H9 (cell line): ENCODE measurements around the gene CCDC92B. TPM values are rescaled to one million over a fixed set of nuclear protein-coding genes. Genes with fewer than 3 reads are reported as not detected.

ENCODE experiments used
- DNase-seq: peaks from one replicate; pipeline ENCODE4 v3.0.0-alpha.2; 2017
- H2AFZ ChIP-seq: one replicate; pipeline ENCODE4 v1.6.1; 2013; ENCODE audit warnings: mild to moderate bottlenecking, low read length, control low read depth, moderate library complexity
- H2AK5ac ChIP-seq: 2 replicates; pipeline ENCODE4 v1.6.1; 2013; ENCODE audit warnings: low read length, control low read depth, mixed read lengths; ENCODE audit not compliant: insufficient read length
- H2BK120ac ChIP-seq: one replicate; pipeline ENCODE4 v1.6.1; 2013; ENCODE audit warnings: low read depth, mild to moderate bottlenecking, low read length, control low read depth, inconsistent platforms; ENCODE audit not compliant: poor library complexity, severe bottlenecking
- H2BK12ac ChIP-seq: 2 replicates; pipeline ENCODE4 v1.6.1; 2013; ENCODE audit warnings: low read length, control low read depth, mixed read lengths, low read depth; ENCODE audit not compliant: insufficient read length
- H2BK15ac ChIP-seq: 2 replicates; pipeline ENCODE4 v1.6.1; 2013; ENCODE audit warnings: low read depth, low read length, control low read depth
- H2BK20ac ChIP-seq: one replicate; pipeline ENCODE4 v1.6.1; 2013; ENCODE audit warnings: low read depth, mild to moderate bottlenecking, low read length, control low read depth, inconsistent platforms; ENCODE audit not compliant: poor library complexity, severe bottlenecking
- H2BK5ac ChIP-seq: 2 replicates; pipeline ENCODE4 v1.6.1; 2013; ENCODE audit warnings: low read length, control low read depth, mixed read lengths; ENCODE audit not compliant: insufficient read length
- H3K14ac ChIP-seq: 2 replicates; pipeline ENCODE4 v1.6.1; 2013; ENCODE audit warnings: low read length, control low read depth; ENCODE audit not compliant: insufficient read depth
- H3K18ac ChIP-seq: 2 replicates; pipeline ENCODE4 v1.6.1; 2013; ENCODE audit warnings: low read depth, mild to moderate bottlenecking, mixed read lengths, low read length, control low read depth; ENCODE audit not compliant: insufficient read length
- H3K23ac ChIP-seq: 2 replicates; pipeline ENCODE4 v1.6.1; 2013; ENCODE audit warnings: low read length, control low read depth, mixed read lengths, low read depth; ENCODE audit not compliant: insufficient read length
- H3K23me2 ChIP-seq: 2 replicates; pipeline ENCODE4 v1.6.1; 2013; ENCODE audit warnings: low read depth, mild to moderate bottlenecking, mixed read lengths, low read length, control low read depth; ENCODE audit not compliant: insufficient read length, poor library complexity, severe bottlenecking
- H3K27ac ChIP-seq: 2 replicates; pipeline ENCODE4 v1.5.1; 2013; ENCODE audit warnings: low read length, control low read depth, mixed read lengths, low read depth; ENCODE audit not compliant: insufficient read length
- H3K27me3 ChIP-seq: 2 replicates; pipeline ENCODE4 v1.6.1; 2013; ENCODE audit warnings: low read length, control low read depth, inconsistent platforms; ENCODE audit not compliant: insufficient read depth
- H3K4ac ChIP-seq: 2 replicates; pipeline ENCODE4 v1.6.1; 2013; ENCODE audit warnings: low read depth, mild to moderate bottlenecking, control low read depth, inconsistent platforms, low read length, moderate library complexity
- H3K4me1 ChIP-seq: 2 replicates; pipeline ENCODE4 v1.6.1; 2013; ENCODE audit warnings: low read length, control low read depth, inconsistent platforms; ENCODE audit not compliant: insufficient read depth
- H3K4me2 ChIP-seq: 2 replicates; pipeline ENCODE4 v1.6.1; 2013; ENCODE audit warnings: low read length, control low read depth, mixed read lengths; ENCODE audit not compliant: insufficient read length, insufficient read depth
- H3K56ac ChIP-seq: 2 replicates; pipeline ENCODE4 v1.6.1; 2013; ENCODE audit warnings: low read depth, mild to moderate bottlenecking, mixed read lengths, low read length, control low read depth; ENCODE audit not compliant: insufficient read length
- H3K79me1 ChIP-seq: 2 replicates; pipeline ENCODE4 v1.6.1; 2013; ENCODE audit warnings: low read depth, mild to moderate bottlenecking, moderate library complexity, low read length, control low read depth, inconsistent platforms; ENCODE audit not compliant: insufficient read depth, poor library complexity, severe bottlenecking
- H3K79me2 ChIP-seq: 2 replicates; pipeline ENCODE4 v1.6.1; 2013; ENCODE audit warnings: low read length, control low read depth, inconsistent platforms; ENCODE audit not compliant: insufficient read depth
- H3K9ac ChIP-seq: 2 replicates; pipeline ENCODE4 v1.6.1; 2013; ENCODE audit warnings: low read length, control low read depth, mixed read lengths; ENCODE audit not compliant: insufficient read length; ENCODE audit errors: extremely low read depth
- H3K9me3 ChIP-seq: one replicate; pipeline ENCODE4 v1.6.1; 2013; ENCODE audit warnings: low read depth, low read length, inconsistent platforms; ENCODE audit not compliant: control insufficient read depth
- H3T11ph ChIP-seq: one replicate; pipeline ENCODE4 v1.6.1; 2013; ENCODE audit warnings: mild to moderate bottlenecking, low read length, control low read depth, inconsistent platforms
- H4K20me1 ChIP-seq: one replicate; pipeline ENCODE4 v1.6.1; 2013; ENCODE audit not compliant: control insufficient read depth, insufficient read length, insufficient read depth
- H4K5ac ChIP-seq: 2 replicates; pipeline ENCODE4 v1.6.1; 2013; ENCODE audit warnings: low read depth, mild to moderate bottlenecking, mixed read lengths, low read length, control low read depth; ENCODE audit not compliant: insufficient read length
- H4K8ac ChIP-seq: replicated peaks from 2 replicates; pipeline ENCODE4 v1.6.1; 2013; ENCODE audit warnings: low read length, control low read depth, mixed read lengths, low read depth; ENCODE audit not compliant: insufficient read length
- H4K91ac ChIP-seq: 2 replicates; pipeline ENCODE4 v1.6.1; 2013; ENCODE audit warnings: low read depth, mild to moderate bottlenecking, moderate library complexity, mixed read lengths, low read length, control low read depth; ENCODE audit not compliant: insufficient read length
- H3K27ac Mint-ChIP-seq, 3 experiments: 2 replicates in 2 of 3; 3 replicates in 1 of 3; pipeline ENCODE4 v1.8.0; 2020 to 2021; ENCODE audit warnings: mixed read lengths in 3 of 3, mild to moderate bottlenecking in 1 of 3, moderate library complexity in 1 of 3
- H3K27me3 Mint-ChIP-seq: 2 replicates; pipeline ENCODE4 v1.8.0; 2021; ENCODE audit warnings: low read depth, mild to moderate bottlenecking, moderate library complexity, mixed read lengths
- H3K36me3 Mint-ChIP-seq, 3 experiments: 2 replicates in 2 of 3; 3 replicates in 1 of 3; pipeline ENCODE4 v1.8.0; 2020 to 2021; ENCODE audit warnings: low read depth in 3 of 3, mixed read lengths in 3 of 3; ENCODE audit not compliant: insufficient read depth in 1 of 3
- H3K4me1 Mint-ChIP-seq, 2 experiments: 2 replicates each; pipeline ENCODE4 v1.8.0; 2020; ENCODE audit warnings: mixed read lengths in 2 of 2
- H3K4me3 Mint-ChIP-seq, 2 experiments: 2 replicates in 1 of 2; 3 replicates in 1 of 2; pipeline ENCODE4 v1.8.0; 2020 to 2021; ENCODE audit warnings: mild to moderate bottlenecking in 2 of 2, mixed read lengths in 2 of 2, moderate library complexity in 1 of 2
- H3K9me3 Mint-ChIP-seq, 2 experiments: 2 replicates in 1 of 2; 3 replicates in 1 of 2; pipeline ENCODE4 v1.8.0; 2020; ENCODE audit warnings: mild to moderate bottlenecking in 2 of 2, mixed read lengths in 2 of 2, moderate library complexity in 1 of 2
- WGBS: extraction: QIAGEN DNeasy Blood & Tissue Kit; methylation state at CpG from one replicate; pipeline ENCODE4 v1.1.7; 2013; ENCODE audit warnings: missing lambda C conversion rate, low lambda C conversion rate, mixed read lengths; ENCODE audit not compliant: insufficient read length; ENCODE audit errors: extremely low coverage; 5-methylcytosine and 5-hydroxymethylcytosine counted together
- total RNA-seq: library from RNA; stranded (reverse); gene quantifications from 2 replicates; pipeline ENCODE4 v1.2.1, GENCODE V29; 2021
- TF ChIP-seq, protein P1 (sequence below): fragments of 200-600 bp; sonication (generic); conservative IDR thresholded peaks from 3 replicates; pipeline ENCODE4 v1.8.0; 2021; ENCODE audit warnings: antibody characterized with exemption, mild to moderate bottlenecking

The CCDC92B gene
- total RNA-seq, 1 experiment from 2014 or later: 8.0 TPM

DNA sequence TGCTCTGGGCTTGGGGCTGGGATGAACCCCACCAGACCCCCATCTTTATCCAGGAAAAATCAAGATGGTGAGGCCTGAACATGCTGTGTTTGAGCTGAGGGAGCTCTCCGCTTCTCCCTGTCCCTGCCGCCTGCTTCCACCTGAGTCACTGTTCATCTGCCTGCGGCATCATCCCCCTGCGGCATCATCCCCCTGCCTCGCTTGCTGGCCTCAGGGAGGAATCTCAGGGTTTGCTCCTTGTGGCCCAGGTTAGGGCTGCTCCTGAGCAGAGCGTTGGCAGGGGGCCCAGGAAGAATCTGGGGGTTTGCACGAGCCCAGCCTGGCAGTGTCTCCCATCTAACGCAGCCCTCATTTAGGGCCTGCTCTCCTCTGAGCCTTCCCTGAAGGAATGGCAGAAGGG, 35.4 kb upstream of the CCDC92B start:
- Histone ChIP-seq H2BK15ac (no peak overlapping the region), H3K14ac (no peak overlapping the region), H3K9ac (no peak overlapping the region), H3K4me1 (no peaks in the 10 kb centered on the region), H4K91ac (no peak overlapping the region), H2BK5ac (no peak overlapping the region), H3K79me2 (no peaks in the 10 kb centered on the region), H3T11ph (no peak overlapping the region), H3K9me3 (no peaks in the 10 kb centered on the region), H2BK20ac (no peak overlapping the region), H3K4ac (no peak overlapping the region), H4K20me1 (no peaks in the 10 kb centered on the region), H3K79me1 (no peaks in the 10 kb centered on the region), H3K56ac (no peak overlapping the region), H2BK120ac (no peak overlapping the region), H4K5ac (no peak overlapping the region), H3K27ac (no peak overlapping the region), H3K23ac (no peak overlapping the region), H4K8ac (no peak overlapping the region), H3K4me2 (no peak overlapping the region), H3K23me2 (no peaks in the 10 kb centered on the region), H2AFZ (no peak overlapping the region), H3K18ac (no peak overlapping the region), H3K27me3 (no peaks in the 10 kb centered on the region), H2BK12ac (no peak overlapping the region), H2AK5ac (no peak overlapping the region)
- H3K27ac Mint-ChIP-seq: 0 out of 7 replicates have a peak overlapping the region, but pooled peaks of 1 of the 3 experiments have one; percentile 91
- peaks cover 6 to 16% of the 10 kb centered on the region in 2 experiments; a peak in 2 of 4 replicates for H3K4me1 Mint-ChIP-seq
- H3K36me3 Mint-ChIP-seq: no peaks in the 10 kb centered on the region
- no peak overlapping the region for H3K4me3 Mint-ChIP-seq
- DNase-seq: peak; percentile 41
- TF ChIP-seq, protein P1, sequence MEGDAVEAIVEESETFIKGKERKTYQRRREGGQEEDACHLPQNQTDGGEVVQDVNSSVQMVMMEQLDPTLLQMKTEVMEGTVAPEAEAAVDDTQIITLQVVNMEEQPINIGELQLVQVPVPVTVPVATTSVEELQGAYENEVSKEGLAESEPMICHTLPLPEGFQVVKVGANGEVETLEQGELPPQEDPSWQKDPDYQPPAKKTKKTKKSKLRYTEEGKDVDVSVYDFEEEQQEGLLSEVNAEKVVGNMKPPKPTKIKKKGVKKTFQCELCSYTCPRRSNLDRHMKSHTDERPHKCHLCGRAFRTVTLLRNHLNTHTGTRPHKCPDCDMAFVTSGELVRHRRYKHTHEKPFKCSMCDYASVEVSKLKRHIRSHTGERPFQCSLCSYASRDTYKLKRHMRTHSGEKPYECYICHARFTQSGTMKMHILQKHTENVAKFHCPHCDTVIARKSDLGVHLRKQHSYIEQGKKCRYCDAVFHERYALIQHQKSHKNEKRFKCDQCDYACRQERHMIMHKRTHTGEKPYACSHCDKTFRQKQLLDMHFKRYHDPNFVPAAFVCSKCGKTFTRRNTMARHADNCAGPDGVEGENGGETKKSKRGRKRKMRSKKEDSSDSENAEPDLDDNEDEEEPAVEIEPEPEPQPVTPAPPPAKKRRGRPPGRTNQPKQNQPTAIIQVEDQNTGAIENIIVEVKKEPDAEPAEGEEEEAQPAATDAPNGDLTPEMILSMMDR: no peak
- no CpG with 5 or more reads among the region's 8 CpGs for WGBS
- H3K27me3 Mint-ChIP-seq: no peaks in the 10 kb centered on the region
- no peaks in the 10 kb centered on the region for H3K9me3 Mint-ChIP-seq
